Heart left ventricle (tissue), 16 donors: ENCODE measurements around the gene ELFN1. TPM values are rescaled to one million over a fixed set of nuclear protein-coding genes. Genes with fewer than 3 reads are reported as not detected.

Experiments used
- ATAC-seq, 4 donors: fragments of 200-7000 bp; cut with Tn5 transposase; one replicate each; pipeline ENCODE4 v1.9.1; 2020 to 2022; ENCODE audit warnings: moderate library complexity in 4 of 4, mild to moderate bottlenecking in 3 of 4, moderate number of reproducible peaks in 1 of 4
- DNase-seq, 5 donors: peaks; one replicate each; pipeline ENCODE4 v3.0.0-alpha.2; 2020
- H3K27ac ChIP-seq, 12 donors: fragments of 200-600 bp; sonication (generic) in 4 of 12; one replicate each; pipeline versions ENCODE4 v1.5.0 to v1.8.0; 2016 to 2022; ENCODE audit warnings: mild to moderate bottlenecking in 2 of 12
- H3K27me3 ChIP-seq, 9 donors: fragments of 200-600 bp; sonication (generic) in 2 of 9; one replicate each; pipeline versions ENCODE4 v1.5.1 to v1.8.0; 2016 to 2022; ENCODE audit warnings: mild to moderate bottlenecking in 3 of 9
- H3K36me3 ChIP-seq, 9 donors: fragments of 200-600 bp; sonication (generic) in 2 of 9; one replicate each; pipeline versions ENCODE4 v1.5.0 to v1.8.0; 2018 to 2022; ENCODE audit warnings: mild to moderate bottlenecking in 2 of 9
- H3K4me1 ChIP-seq, 12 donors: fragments of 200-600 bp; sonication (generic) in 4 of 12; one replicate each; pipeline versions ENCODE4 v1.5.0 to v1.8.0; 2016 to 2022; ENCODE audit warnings: mild to moderate bottlenecking in 3 of 12
- H3K4me3 ChIP-seq, 12 donors: fragments of 200-600 bp; sonication (generic) in 4 of 12; one replicate each; pipeline versions ENCODE4 v1.5.0 to v1.8.0; 2017 to 2022; ENCODE audit warnings: mild to moderate bottlenecking in 9 of 12, moderate library complexity in 4 of 12
- H3K9me3 ChIP-seq, 12 donors: fragments of 200-600 bp; sonication (generic) in 4 of 12; one replicate each; pipeline versions ENCODE4 v1.5.0 to v1.8.0; 2016 to 2022; ENCODE audit warnings: mild to moderate bottlenecking in 1 of 12
- POLR2A ChIP-seq, 2 donors: fragments of 450-650 bp; IDR thresholded peaks; one replicate each; pipeline ENCODE4 v1.6.1; 2017; ENCODE audit warnings: antibody characterized with exemption in 2 of 2, mild to moderate bottlenecking in 2 of 2, moderate library complexity in 2 of 2
- WGBS, 4 donors: extraction: QIAGEN DNeasy Blood & Tissue Kit in 2 of 4; methylation state at CpG; one replicate each; pipeline versions ENCODE4 v1.1.5 to v1.1.7; 2013 to 2018; 5-methylcytosine and 5-hydroxymethylcytosine counted together
- intact Hi-C, 10 donors: fragments of 100-400 bp; cut with DNase I; formaldehyde crosslinking; loops; one replicate each; pipeline versions ENCODE4 v1.11.1 to v1.14.2; 2022
- long read RNA-seq, 3 donors: library from polyadenylated mRNA; unstranded; transcript quantifications; one replicate each; pipeline ENCODE4 v2.0.0, GENCODE V29; 2020 to 2021
- polyA plus RNA-seq, 2 donors: library from polyadenylated mRNA; stranded (reverse); fragments of 200-250 nt; gene quantifications; one replicate each; pipeline ENCODE4 v1.2.3, GENCODE V29; 2013
- total RNA-seq, 9 donors: library from RNA; depleted of rRNA in 2 of 9; stranded (reverse); fragments of >200 nt in 2 of 9; fragmentation: NEBNext Ultra II Directional in 3 of 9; extraction: Animal tissue kit (Norgen Biotek cat#: 25700) in 3 of 9; gene quantifications; one replicate each; pipeline versions ENCODE4 v1.1.0 to v1.2.4, GENCODE V29; 2016 to 2023
- TF ChIP-seq, protein P1 (sequence below), 12 donors: fragments of 200-600 bp; sonication (generic) in 4 of 12; IDR thresholded peaks; one replicate each; pipeline versions ENCODE4 v1.5.0 to v1.8.0; 2018 to 2022; ENCODE audit warnings: antibody characterized with exemption in 12 of 12, mild to moderate bottlenecking in 5 of 12
- donor health status: ischemic (EF 13 %, LVEDD 7.1; RV severe dilation, severe dysfunction).
- donor health status: healthy with polysubstance abuse.
- donor health status: DM: no; HTN: yes; CAD: no.
- donor health status: DM: no; HTN: no; CAD: no.
- donor health status: ischemic (EF 25% LVEDD 6.9; RV normal size, moderate dysfunction).
- donor health status: ischemic (EF 25% LVEDD 5.7; RV mildly dilated, moderate dysfunction).
- donor health status: healthy.
- donor health status: DM: yes; HTN: yes; CAD: no.
- donor health status: ischemic (EF 35%, LVEDD 5.7; RV mildly dilated, moderate dysfunction).
- donor health status: nonischemic (EF 11% LVEDD 7.7; RV severe dilation, severe dysfunction).
- donor health status: DM: yes; HTN: yes; CAD: no.
- donor health status: PGD.
- donor health status: ischemic (EF 29% LVEDD 5.4; RV normal size, mild dysfunction).
- donor health status: nonischemic (EF 23%, LVEDD 6.1; RV moderate dilation, normal function).

The ELFN1 gene
- total RNA-seq (10 to 100 TPM in 1 of 9 donors, 1 to 10 TPM in 8; 3.8 to 18.6 (median 6.8) TPM), polyA plus RNA-seq (1 to 10 TPM; 2.6 to 5.9 TPM)
- long read RNA-seq, donor 1, partial matches to known transcripts: 0 of 10 reads
- long read RNA-seq, donor 1, other reads (novel, unspliced or antisense): 10 of 10 reads
- long read RNA-seq, donor 2, partial matches to known transcripts: 0 of 1 reads
- long read RNA-seq, donor 2, other reads (novel, unspliced or antisense): 1 of 1 reads
- long read RNA-seq, donor 3: 0 reads

- DNase-seq: peak in 2 of 5 donors; percentile 31 to 56
- TF ChIP-seq, protein P1, sequence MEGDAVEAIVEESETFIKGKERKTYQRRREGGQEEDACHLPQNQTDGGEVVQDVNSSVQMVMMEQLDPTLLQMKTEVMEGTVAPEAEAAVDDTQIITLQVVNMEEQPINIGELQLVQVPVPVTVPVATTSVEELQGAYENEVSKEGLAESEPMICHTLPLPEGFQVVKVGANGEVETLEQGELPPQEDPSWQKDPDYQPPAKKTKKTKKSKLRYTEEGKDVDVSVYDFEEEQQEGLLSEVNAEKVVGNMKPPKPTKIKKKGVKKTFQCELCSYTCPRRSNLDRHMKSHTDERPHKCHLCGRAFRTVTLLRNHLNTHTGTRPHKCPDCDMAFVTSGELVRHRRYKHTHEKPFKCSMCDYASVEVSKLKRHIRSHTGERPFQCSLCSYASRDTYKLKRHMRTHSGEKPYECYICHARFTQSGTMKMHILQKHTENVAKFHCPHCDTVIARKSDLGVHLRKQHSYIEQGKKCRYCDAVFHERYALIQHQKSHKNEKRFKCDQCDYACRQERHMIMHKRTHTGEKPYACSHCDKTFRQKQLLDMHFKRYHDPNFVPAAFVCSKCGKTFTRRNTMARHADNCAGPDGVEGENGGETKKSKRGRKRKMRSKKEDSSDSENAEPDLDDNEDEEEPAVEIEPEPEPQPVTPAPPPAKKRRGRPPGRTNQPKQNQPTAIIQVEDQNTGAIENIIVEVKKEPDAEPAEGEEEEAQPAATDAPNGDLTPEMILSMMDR (IDR thresholded peaks at IDR 0.05): no peak
- TF ChIP-seq POLR2A (IDR thresholded peaks at IDR 0.05): no peak
- peak in 3 of 4 donors; percentile 22 to 25 (median 25) for ATAC-seq
- peaks cover 0 to 56% (median 32%) of the 10 kb centered on the region in 12 donors for H3K4me1 ChIP-seq
- intact Hi-C loops: loop anchor here in 9 of 10 donors (5.0 to 10.0 kb wide), 5 partner anchors 57 to 675 kb away; partner anchors contain the start of gene PSMG3 (in 2 of the 9)
- 4 to 18% (median 9%) methylated on average over 35 to 110 of the region's 110 CpGs for WGBS, 4 donors
- no peaks in the 10 kb centered on the region for H3K36me3 ChIP-seq
- peaks cover 0 to 66% (median 13%) of the 10 kb centered on the region in 9 donors for H3K27me3 ChIP-seq
- peak within 1 kb of the TSS; percentile 31 to 67 (median 55) for H3K4me3 ChIP-seq
- peak within 1 kb of the TSS in 7 of 12 donors; percentile 16 to 85 (median 59) for H3K27ac ChIP-seq
- no peaks in the 10 kb centered on the region for H3K9me3 ChIP-seq
These were observed at the start of gene ELFN1 for GRCh38 chr7:1669954-1670893. Gene ELFN1 (plus strand): TSS chr7:1670277. CDS start chr7:1744597, 74,320 bp downstream.

GRCh38 chr7:1620835-1621234, 49.2 kb upstream of the ELFN1 start:
- WGBS, 4 donors: 87 to 93% (median 89%) methylated on average over 9 to 27 of the region's 27 CpGs
- Histone ChIP-seq H3K9me3 (no peaks in the 10 kb centered on the region), H3K27me3 (no peaks in the 10 kb centered on the region), H3K36me3 (no peaks in the 10 kb centered on the region), H3K4me1 (no peaks in the 10 kb centered on the region), H3K27ac (no peak overlapping the region), H3K4me3 (no peak overlapping the region)
- ATAC-seq: no peak
- DNase-seq: no peak
- TF ChIP-seq, protein P1 (IDR thresholded peaks at IDR 0.05): no peak
- no peak for TF ChIP-seq POLR2A (IDR thresholded peaks at IDR 0.05)
- intact Hi-C loops: no loop called here

- no peak overlapping the region for H3K27ac ChIP-seq
- intact Hi-C loops: no loop called here
- H3K27me3 ChIP-seq: no peaks in the 10 kb centered on the region
- H3K36me3 ChIP-seq: no peaks in the 10 kb centered on the region
- peaks cover 0 to 1% (median 0%) of the 10 kb centered on the region in 12 donors for H3K9me3 ChIP-seq
- no peaks in the 10 kb centered on the region for H3K4me1 ChIP-seq
- DNase-seq (peak in 1 of 5 donors; percentile 13), ATAC-seq (no peak)
- 85 to 92% (median 90%) methylated on average over 13 of the region's 13 CpGs for WGBS, 4 donors
- TF ChIP-seq POLR2A (IDR thresholded peaks at IDR 0.05): no peak
- TF ChIP-seq, protein P1 (IDR thresholded peaks at IDR 0.05): no peak
- no peak overlapping the region for H3K4me3 ChIP-seq
These were observed 48.4 kb upstream of the ELFN1 start for GRCh38 chr7:1621718-1622117.

GRCh38 chr7:1622441-1622840, 47.6 kb upstream of the ELFN1 start:
- no peak for DNase-seq
- intact Hi-C loops: no loop called here
- H3K27me3 ChIP-seq: no peaks in the 10 kb centered on the region
- H3K4me1 ChIP-seq: no peaks in the 10 kb centered on the region
- H3K9me3 ChIP-seq: peaks cover 0 to 4% (median 0%) of the 10 kb centered on the region in 12 donors
- 84 to 89% (median 85%) methylated on average over 10 of the region's 10 CpGs for WGBS, 4 donors
- H3K4me3 ChIP-seq: no peak overlapping the region
- H3K36me3 ChIP-seq: no peaks in the 10 kb centered on the region
- no peak overlapping the region for H3K27ac ChIP-seq
- TF ChIP-seq POLR2A (IDR thresholded peaks at IDR 0.05): no peak
- TF ChIP-seq, protein P1 (IDR thresholded peaks at IDR 0.05): no peak
- ATAC-seq: no peak
